GM12878 (cell line): ENCODE data around the gene RANBP9. TPM values are rescaled to one million over a fixed set of nuclear protein-coding genes. Genes with fewer than 3 reads are reported as not detected.

ENCODE experiments used
- ATAC-seq: fragments of 200-7000 bp; cut with Tn5 transposase; 3 replicates; pipeline ENCODE4 v1.9.1; 2020; ENCODE audit warnings: mild to moderate bottlenecking, moderate library complexity
- BruUV-seq: library from RNA; stranded (reverse); fragments of 400-500 nt; replicated peaks from 2 replicates; lab custom pipeline; 2021; lab: Mats Ljungman, UMichigan
- CTCF ChIA-PET: fragments of 300-600 bp; sonication (Branson Sonifier 250); formaldehyde crosslinking; extraction: SDS; loops from one replicate; lab custom pipeline; 2021; ENCODE audit warnings: inconsistent platforms; lab: Yijun Ruan, JAX
- POLR2A ChIA-PET: fragments of 350-600 bp; formaldehyde crosslinking; extraction: SDS; loops from one replicate; lab custom pipeline; 2021; ENCODE audit warnings: inconsistent platforms; lab: Charles Lee
- RAD21 ChIA-PET: fragments of 300-600 bp; sonication (Branson Sonifier 250); formaldehyde crosslinking; loops from one replicate; lab custom pipeline; 2023; ENCODE audit warnings: antibody characterized with exemption; ENCODE audit not compliant: unreplicated experiment; lab: Charles Lee
- SMC1A ChIA-PET: fragments of 300-600 bp; sonication (Branson Sonifier 250); formaldehyde crosslinking; loops from one replicate; lab custom pipeline; 2023; ENCODE audit not compliant: unreplicated experiment, uncharacterized antibody; lab: Charles Lee
- DNase-seq: peaks from one replicate; pipeline ENCODE4 v3.0.0-alpha.2; 2011; ENCODE audit warnings: low read depth, low spot score
- FAIRE-seq: peaks from 3 replicates; lab custom pipeline; 2011; peaks lifted over from hg19 to GRCh38; lab: Jason Lieb, UNC
- H2AFZ ChIP-seq: 2 replicates; pipeline ENCODE4 v1.6.0; 2011; ENCODE audit warnings: low read depth, low read length, control low read depth; ENCODE audit not compliant: control insufficient read depth
- H3K27ac ChIP-seq: 2 replicates; pipeline ENCODE4 v1.5.1; 2011; ENCODE audit warnings: control low read depth; ENCODE audit not compliant: control insufficient read depth, insufficient read depth
- H3K27me3 ChIP-seq, 2 experiments: replicated peaks in 1 of 2; 2 replicates each; pipeline versions ENCODE4 v1.6.0 to v1.6.1; 2011; ENCODE audit warnings: low read length in 1 of 2; ENCODE audit not compliant: control insufficient read depth in 2 of 2, insufficient read depth in 2 of 2
- H3K36me3 ChIP-seq, 2 experiments: 2 replicates each; pipeline ENCODE4 v1.5.1; 2011; ENCODE audit warnings: low read length in 1 of 2; ENCODE audit not compliant: control insufficient read depth in 2 of 2, insufficient read depth in 2 of 2
- H3K4me1 ChIP-seq: 2 replicates; pipeline ENCODE4 v1.6.1; 2011; ENCODE audit warnings: mild to moderate bottlenecking, low read length, moderate library complexity, mixed read lengths; ENCODE audit not compliant: control insufficient read depth, insufficient read depth
- H3K4me2 ChIP-seq: 2 replicates; pipeline ENCODE4 v1.6.0; 2011; ENCODE audit warnings: control low read depth; ENCODE audit not compliant: control insufficient read depth, insufficient read depth
- H3K4me3 ChIP-seq: fragments of 200-600 bp; sonication (generic); 2 replicates; pipeline ENCODE4 v1.5.1; 2016
- H3K79me2 ChIP-seq: 2 replicates; pipeline ENCODE4 v1.6.0; 2011; ENCODE audit warnings: low read length; ENCODE audit not compliant: control insufficient read depth, insufficient read depth
- H3K9ac ChIP-seq: 2 replicates; pipeline ENCODE4 v1.8.0; 2011; ENCODE audit warnings: low read length, control low read depth, mixed read lengths; ENCODE audit not compliant: control insufficient read depth, insufficient read depth
- H3K9me3 ChIP-seq: replicated peaks from 3 replicates; pipeline ENCODE4 v1.5.1; 2011; ENCODE audit warnings: mild to moderate bottlenecking, low read length; ENCODE audit not compliant: control insufficient read depth, insufficient read depth
- H4K20me1 ChIP-seq: 2 replicates; pipeline ENCODE4 v1.6.0; 2011; ENCODE audit not compliant: control insufficient read depth, insufficient read depth
- BHLHE40 ChIP-seq, 2 experiments: fragments of 450-650 bp in 1 of 2; IDR thresholded peaks; 2 replicates each; pipeline ENCODE4 v1.6.1; 2011 to 2017; ENCODE audit warnings: low read depth in 2 of 2, borderline replicate concordance in 1 of 2, improper control_type of control experiment in 1 of 2, low read length in 1 of 2, mild to moderate bottlenecking in 1 of 2
- CREM ChIP-seq: IDR thresholded peaks from 2 replicates; pipeline ENCODE4 v1.6.1; 2014; ENCODE audit warnings: antibody characterized with exemption, low read depth
- CUX1 ChIP-seq: IDR thresholded peaks from 2 replicates; pipeline ENCODE4 v1.6.1; 2012; ENCODE audit warnings: improper control_type of control experiment, low read depth, low read length; ENCODE audit not compliant: insufficient replicate concordance
- E2F8 ChIP-seq: fragments of 450-650 bp; IDR thresholded peaks from 2 replicates; pipeline ENCODE4 v1.6.1; 2018; ENCODE audit warnings: mild to moderate bottlenecking, low read depth, moderate library complexity; ENCODE audit not compliant: partially characterized antibody
- FOXK2 ChIP-seq: fragments of 450-650 bp; IDR thresholded peaks from 2 replicates; pipeline ENCODE4 v1.6.1; 2017; ENCODE audit warnings: mild to moderate bottlenecking, moderate library complexity
- RB1 ChIP-seq: fragments of 450-650 bp; formaldehyde crosslinking; IDR thresholded peaks from 2 replicates; pipeline ENCODE4 v1.6.1; 2017; ENCODE audit warnings: mild to moderate bottlenecking, borderline replicate concordance
- RCOR1 ChIP-seq: conservative IDR thresholded peaks from 2 replicates; pipeline ENCODE4 v1.6.1; 2012; ENCODE audit warnings: low read depth, low read length, improper control_type of control experiment
- SMC3 ChIP-seq: IDR thresholded peaks from 2 replicates; pipeline ENCODE4 v1.6.1; 2011; ENCODE audit warnings: low read length, improper control_type of control experiment, borderline replicate concordance
- WGBS: methylation state at CpG from one replicate; pipeline ENCODE4 v1.1.6; 2016; ENCODE audit warnings: low lambda C conversion rate; ENCODE audit not compliant: insufficient replicate concordance, insufficient coverage; ENCODE audit errors: missing lambda C conversion rate; 5-methylcytosine and 5-hydroxymethylcytosine counted together
- in situ Hi-C: fragments of 300-500 bp; cut with MboI; formaldehyde crosslinking; loops from 9 replicates; pipeline ENCODE4 v1.14.3; 2018; ENCODE audit warnings: mixed read lengths
- intact Hi-C: fragments of 100-400 bp; cut with micrococcal nuclease; formaldehyde crosslinking; loops from one replicate; pipeline ENCODE4 v1.14.2; 2022; ENCODE audit not compliant: unreplicated experiment
- polyA plus RNA-seq, 11 experiments: library from polyadenylated mRNA; depleted of rRNA in 4 of 11; unstranded in 6 of 11; stranded (reverse) in 5 of 11; fragments of >200 nt; fragmentation: Nextera tagmentation in 4 of 11; fragmentation: Illumina TruSeq in 1 of 11; extraction: Ambion mirVana in 4 of 11; extraction: Trizol in 1 of 11; gene quantifications; 1 replicate in 1 of 11; 2 replicates in 10 of 11; pipeline versions ENCODE4 v1.2.1 to v1.2.3, GENCODE V29; 2011 to 2016; ENCODE audit warnings: inconsistent platforms in 2 of 11, missing spikeins in 2 of 11, low read depth in 1 of 11
- total RNA-seq, 4 experiments: library from RNA; depleted of rRNA in 3 of 4; stranded (reverse); fragments of >200 nt in 3 of 4; fragmentation: Illumina TruSeq in 1 of 4; extraction: Trizol in 1 of 4; gene quantifications; 2 replicates each; pipeline versions ENCODE4 v1.2.1 to v1.2.3, GENCODE V29; 2013 to 2021

The RANBP9 gene
- total and polyA plus RNA-seq, 10 of the 15 experiments (the other 5 are each of a cell fraction or from before 2014, with no cell fraction given) = 3.7 to 43.1 (median 16.2) TPM

GRCh38 chr6:13673368-13673767 lies 38.3 kb downstream of the RANBP9 start:
- ATAC-seq = no peak
- no peak overlapping the region for H3K9ac ChIP-seq
- WGBS = 0% methylated on average over 1 of the region's 1 CpG
- SMC1A ChIA-PET = interaction anchor here (1.7 to 3.7 kb wide), 3 partner anchors 10 to 36 kb away, joined by 5 to 17 read pairs (median 9); no protein-coding TSS in a partner anchor
- CTCF ChIA-PET = interaction anchor here (1.6 kb wide), 1 partner anchor 12 kb away, joined by 3 read pairs; no protein-coding TSS in a partner anchor
- in situ Hi-C loops (no loop called here), intact Hi-C loops (no loop called here)
- POLR2A ChIA-PET = interaction anchor here (1.0 kb wide), 1 partner anchor 9 kb away, joined by 3 read pairs; no protein-coding TSS in a partner anchor
- TF ChIP-seq E2F8 (no peak), CREM (no peak)
- H3K27ac ChIP-seq = no peak overlapping the region
- peaks cover 41% of the 10 kb centered on the region for H3K79me2 ChIP-seq
- no peak for FAIRE-seq
- 0 out of 2 replicates have a peak, but pooled peaks cover 3% of the 10 kb centered on the region for H3K4me1 ChIP-seq
- H3K27me3 ChIP-seq = no peaks in the 10 kb centered on the region
- no peaks in the 10 kb centered on the region for H4K20me1 ChIP-seq
- H3K4me3 ChIP-seq = no peak overlapping the region
- DNase-seq = no peak
- BruUV-seq = no TSS peak
- H3K9me3 ChIP-seq = peaks cover 2% of the 10 kb centered on the region; the same call in 2 of the 3 replicates
- RAD21 ChIA-PET = interaction anchor here (1.1 kb wide), 1 partner anchor 98 kb away, joined by 3 read pairs; no protein-coding TSS in a partner anchor
- H2AFZ ChIP-seq = no peak overlapping the region
- H3K4me2 ChIP-seq = no peak overlapping the region
- no peaks in the 10 kb centered on the region; a peak in 1 of 4 replicates for H3K36me3 ChIP-seq

- in situ Hi-C loops (no loop called here), intact Hi-C loops (no loop called here)
- FAIRE-seq (no peak), DNase-seq (no peak), ATAC-seq (no peak)
- CTCF ChIA-PET = no interaction called here
- Histone ChIP-seq H3K36me3 (no peaks in the 10 kb centered on the region), H3K9me3 (peaks cover 2% of the 10 kb centered on the region; the same call in 2 of the 3 replicates), H3K9ac (no peak overlapping the region), H3K4me3 (no peak overlapping the region), H3K4me1 (0 out of 2 replicates have a peak, but pooled peaks cover 3% of the 10 kb centered on the region), H3K4me2 (no peak overlapping the region), H2AFZ (no peak overlapping the region), H4K20me1 (no peaks in the 10 kb centered on the region), H3K27ac (no peak overlapping the region), H3K79me2 (peaks cover 44% of the 10 kb centered on the region), H3K27me3 (no peaks in the 10 kb centered on the region)
- POLR2A ChIA-PET = interaction anchor here (0.6 kb wide), 1 partner anchor 45 kb away, joined by 6 read pairs; no protein-coding TSS in a partner anchor
- no TSS peak for BruUV-seq
- RAD21 ChIA-PET = interaction anchor here (1.0 to 1.1 kb wide), 2 partner anchors 9 to 98 kb away, joined by 3 read pairs; no protein-coding TSS in a partner anchor
- SMC1A ChIA-PET = interaction anchor here (1.7 to 3.7 kb wide), 3 partner anchors 10 to 37 kb away, joined by 5 to 17 read pairs (median 9); no protein-coding TSS in a partner anchor
- no peak for TF ChIP-seq RB1
- TF ChIP-seq FOXK2 = no peak
- TF ChIP-seq BHLHE40 (IDR thresholded peaks at IDR 0.05; ENCODE audit: borderline replicate concordance in 1 of 2, low read depth in 2 of 2, low read length in 1 of 2) = no peak
- no peak for TF ChIP-seq RCOR1
- TF ChIP-seq CUX1 = no peak
- TF ChIP-seq SMC3 = no peak
Measured at GRCh38 chr6:13672904-13673303, 38.7 kb downstream of the RANBP9 start.
